Breast epithelium (tissue), 3 donors: ENCODE results near the gene SH2D7.

Source experiments
- CTCF ChIP-seq, 3 donors: fragments of 450-650 bp; IDR thresholded peaks; one replicate each; pipeline ENCODE4 v1.5.1; 2016 to 2017; ENCODE audit warnings: antibody characterized with exemption in 3 of 3, mild to moderate bottlenecking in 3 of 3, moderate library complexity in 3 of 3
- POLR2A ChIP-seq: fragments of 450-650 bp; IDR thresholded peaks from one replicate; pipeline ENCODE4 v1.6.1; 2016; ENCODE audit warnings: antibody characterized with exemption, mild to moderate bottlenecking, moderate library complexity
- POLR2AphosphoS5 ChIP-seq, 3 donors: sonication (generic); formaldehyde crosslinking; IDR thresholded peaks; one replicate each; pipeline ENCODE4 v1.6.1; 2017; ENCODE audit warnings: antibody characterized with exemption in 3 of 3

DNA sequence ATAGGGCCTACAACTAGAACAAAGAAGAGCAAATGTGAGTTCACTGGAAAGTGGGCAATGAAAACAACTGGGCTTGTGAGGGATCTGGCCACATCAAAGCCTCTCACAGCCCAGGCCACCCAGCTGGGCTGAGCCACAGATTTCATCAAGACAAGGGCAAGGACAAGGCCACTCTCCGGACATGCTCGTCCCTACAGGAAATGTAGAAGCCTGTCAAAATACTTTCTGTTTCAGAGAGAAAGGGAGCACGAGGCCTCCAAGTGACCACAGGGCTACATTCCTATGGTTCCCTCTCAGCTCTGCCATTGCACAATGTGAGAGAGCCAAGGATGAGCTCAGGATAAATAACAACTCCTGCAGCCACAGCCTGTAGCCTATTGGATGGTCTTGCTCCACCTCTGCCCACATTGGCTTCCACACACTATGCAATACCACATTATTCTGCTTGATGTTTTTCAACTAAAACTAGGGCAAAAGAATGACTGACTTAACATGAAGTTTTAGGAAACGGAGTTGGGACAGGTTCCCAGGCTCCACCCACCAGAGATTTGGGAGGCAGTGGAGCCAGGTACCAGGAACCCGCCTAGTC lies 27.0 kb upstream of the SH2D7 start:
- TF ChIP-seq CTCF (IDR thresholded peaks at IDR 0.05) (no peak), POLR2A (no peak), POLR2AphosphoS5 (IDR thresholded peaks at IDR 0.05) (peak; percentile 85 to 97 (median 86))
